Measurements from ENCODE around the gene HERC2. TPM values are rescaled to one million over a fixed set of nuclear protein-coding genes. Genes with fewer than 3 reads are reported as not detected.
"Not testable (repeated sequence)": the region's sequence is repeated elsewhere in the genome, so short reads cannot be mapped to it uniquely, and the experiment has no call there.

The HERC2 gene
- polyA plus RNA-seq, 1 donor, result 30.7 TPM

DNA sequence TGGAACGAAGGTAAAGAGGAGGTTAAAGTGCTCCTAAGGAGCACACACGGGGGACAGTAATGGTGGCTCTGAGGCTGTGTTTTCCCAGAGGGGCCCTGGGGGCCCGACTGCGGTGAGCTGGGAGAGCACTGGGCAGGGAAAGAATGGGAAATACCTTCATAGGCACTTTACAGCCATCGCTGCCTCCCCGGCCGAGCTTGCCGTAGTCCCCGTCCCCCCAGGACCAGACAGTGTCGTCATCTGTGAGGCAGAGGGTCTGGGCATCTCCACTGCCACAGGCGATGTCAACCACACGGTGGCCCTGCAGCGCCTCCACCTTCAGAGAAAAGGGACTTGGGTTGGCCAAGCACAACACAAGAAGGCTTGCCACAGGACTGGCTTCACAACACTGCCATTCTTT lies 190.0 kb downstream of the HERC2 start:
- DNase-seq (ENCODE audit: low read depth), result no peak

DNA sequence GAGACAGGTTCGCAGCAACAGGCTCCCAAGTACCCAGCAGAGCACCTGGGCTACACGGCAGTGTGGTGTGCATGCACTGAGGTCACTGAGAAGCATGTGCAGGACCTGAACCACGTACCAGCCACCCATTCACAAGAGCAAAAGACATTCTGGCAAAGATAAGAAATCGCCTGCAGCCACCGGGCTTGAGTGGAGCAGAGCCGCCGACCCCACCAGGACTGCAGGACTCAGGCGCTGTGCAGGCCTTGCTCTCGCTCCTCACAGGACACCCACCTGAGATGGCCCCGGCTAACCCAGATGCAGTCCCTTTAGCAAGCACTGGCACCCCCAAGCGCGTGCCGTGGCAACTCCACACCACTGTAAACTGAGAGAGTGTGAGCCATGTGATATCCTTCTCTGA lies 190.6 kb downstream of the HERC2 start:
- no peak for DNase-seq (ENCODE audit: low read depth)

GRCh38 chr15:28130651-28131050 lies 191.3 kb downstream of the HERC2 start:
- DNase-seq (ENCODE audit: low read depth), result no peak

GRCh38 chr15:28129231-28129848 lies 192.6 kb downstream of the HERC2 start:
- no peak for DNase-seq (ENCODE audit: low read depth)

DNA sequence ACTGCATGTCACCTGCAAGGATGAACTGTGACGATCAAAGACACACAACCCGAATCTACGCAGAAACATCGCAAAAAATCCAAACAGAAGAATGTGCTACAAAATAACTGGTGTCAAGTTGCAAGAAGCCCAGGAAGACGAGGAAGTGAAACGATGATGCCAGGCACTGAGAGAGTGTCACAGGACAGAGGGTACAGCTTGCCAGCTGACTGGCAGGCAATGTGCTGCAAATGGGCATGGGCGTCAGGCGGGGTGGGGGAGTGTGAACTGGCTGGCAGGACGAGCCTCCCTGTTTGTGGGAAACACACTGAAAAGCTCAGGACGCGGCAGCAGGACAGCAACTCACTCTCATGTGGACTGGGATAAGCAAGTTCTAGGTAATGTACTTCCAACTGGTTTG lies 193.9 kb downstream of the HERC2 start:
- DNase-seq (ENCODE audit: low read depth), result no peak

DNA sequence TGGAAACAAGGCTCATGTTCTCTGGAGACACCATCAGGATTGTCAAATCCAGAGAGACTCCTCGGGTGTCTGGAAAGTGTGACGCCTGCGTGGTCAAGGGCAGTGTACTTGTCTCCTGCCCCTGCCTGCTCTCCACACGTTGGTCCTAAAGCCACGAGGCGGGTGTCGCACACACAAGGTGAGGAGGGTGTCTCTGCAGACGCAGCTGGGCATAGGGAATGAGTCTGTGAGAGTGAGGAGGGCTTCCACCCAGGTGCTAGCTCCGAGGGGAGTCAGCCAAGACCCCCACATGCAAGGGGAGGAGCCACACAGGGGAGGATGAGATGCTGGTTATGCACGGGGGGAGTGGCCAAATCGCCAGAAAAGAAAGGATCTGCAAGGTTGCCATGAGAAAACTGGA lies 194.9 kb downstream of the HERC2 start:
- DNase-seq (ENCODE audit: low read depth), result no peak

- peak; percentile 29 for DNase-seq (ENCODE audit: low read depth)
Observed at GRCh38 chr15:28125673-28126651, 196.0 kb downstream of the HERC2 start.

- no peak for DNase-seq (ENCODE audit: low read depth)
Observed at GRCh38 chr15:28124841-28125240, 197.1 kb downstream of the HERC2 start.

- DNase-seq (ENCODE audit: low read depth), result no peak
Observed at GRCh38 chr15:28123408-28124023, 198.5 kb downstream of the HERC2 start.

DNA sequence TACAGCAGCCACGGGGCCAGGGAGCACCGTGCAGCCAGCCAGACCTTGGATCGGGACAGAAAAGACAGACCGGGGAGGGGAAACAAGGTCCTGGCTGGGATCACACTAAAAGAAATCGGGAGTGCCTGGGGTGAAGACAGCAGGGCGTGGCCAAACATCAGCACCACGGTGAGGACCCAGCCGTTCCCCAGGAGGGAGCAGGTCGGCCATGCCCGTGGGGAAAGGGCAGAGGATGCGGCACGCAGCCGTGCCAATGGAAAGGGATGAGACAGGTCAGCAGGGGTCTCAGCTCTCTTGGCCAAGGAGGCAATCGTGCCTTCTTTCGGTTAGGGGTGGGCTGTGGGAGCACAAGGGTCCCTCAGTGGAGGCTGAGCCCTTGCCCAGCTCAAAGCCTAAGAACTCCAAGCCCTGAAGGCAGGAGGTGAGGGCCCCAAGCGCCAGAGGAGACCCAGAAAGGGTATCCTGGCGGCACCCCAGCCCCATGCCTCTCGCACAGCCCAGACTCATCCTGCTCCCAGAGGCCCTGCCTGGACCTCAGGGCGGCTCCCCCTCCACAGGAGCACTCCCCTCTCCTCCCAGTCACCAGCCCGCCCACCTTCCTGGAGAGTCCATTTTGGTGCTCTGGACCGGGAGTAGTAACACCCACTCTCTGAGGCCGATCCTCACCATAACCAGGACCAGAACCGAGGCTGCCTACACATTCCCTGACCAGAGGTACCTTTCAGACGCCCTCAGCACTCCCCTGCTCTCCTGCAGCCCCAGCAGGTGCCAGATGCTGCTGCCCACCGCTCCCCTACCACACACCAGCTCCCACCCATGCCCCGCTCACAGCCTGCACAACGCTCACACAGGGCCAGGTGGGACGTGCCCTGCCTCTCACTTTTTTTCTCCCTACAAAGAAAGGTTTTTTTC lies 199.7 kb downstream of the HERC2 start:
- no peak for DNase-seq (ENCODE audit: low read depth)

- not testable (repeated sequence) for DNase-seq (ENCODE audit: low read depth)
Observed at GRCh38 chr15:28121577-28121976, 200.4 kb downstream of the HERC2 start.

DNA sequence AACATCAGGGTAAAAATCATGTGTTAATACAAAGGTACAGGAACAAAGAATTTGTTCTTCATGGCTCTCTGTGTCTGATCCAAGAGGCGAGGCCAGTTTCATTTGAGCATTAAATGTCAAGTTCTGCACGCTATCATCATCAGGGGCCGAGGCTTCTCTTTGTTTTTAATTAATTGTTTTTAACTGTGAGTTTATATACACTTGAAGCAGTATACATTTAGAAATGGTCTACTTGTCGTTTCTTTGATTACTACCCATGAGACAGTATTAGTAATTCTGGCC lies 201.7 kb downstream of the HERC2 start:
- no peak for DNase-seq (ENCODE audit: low read depth)

GRCh38 chr15:28118531-28118930 lies 203.4 kb downstream of the HERC2 start:
- no peak for DNase-seq (ENCODE audit: low read depth)

- DNase-seq (ENCODE audit: low read depth), result no peak
Observed at GRCh38 chr15:28118083-28118482, 203.9 kb downstream of the HERC2 start.

- DNase-seq (ENCODE audit: low read depth), result no peak
Observed at GRCh38 chr15:28117432-28117990, 204.5 kb downstream of the HERC2 start.

GRCh38 chr15:28116521-28117431 lies 205.2 kb downstream of the HERC2 start:
- no peak for DNase-seq (ENCODE audit: low read depth)

DNA sequence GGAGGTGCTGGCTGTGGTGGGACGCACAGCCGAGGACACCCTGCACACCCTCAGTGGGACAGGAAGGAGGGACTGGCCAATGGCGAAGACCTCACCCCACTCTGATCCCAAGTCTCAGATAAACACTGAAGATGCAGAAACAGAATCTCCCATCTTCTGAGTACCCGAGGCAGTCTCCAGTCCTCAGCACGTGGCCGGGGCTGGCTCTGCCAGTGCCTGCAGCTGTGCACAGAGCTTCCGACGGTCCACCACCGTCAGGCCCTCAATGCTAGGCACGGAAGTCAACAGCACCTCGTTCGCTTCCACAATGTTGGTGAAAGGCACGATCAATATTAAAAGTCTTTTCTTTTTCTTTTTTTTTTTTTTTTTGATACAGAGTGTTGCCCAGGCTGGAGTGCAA lies 206.1 kb downstream of the HERC2 start:
- DNase-seq (ENCODE audit: low read depth), result no peak

GRCh38 chr15:28114721-28115622 lies 207.0 kb downstream of the HERC2 start:
- DNase-seq (ENCODE audit: low read depth), result no peak

DNA sequence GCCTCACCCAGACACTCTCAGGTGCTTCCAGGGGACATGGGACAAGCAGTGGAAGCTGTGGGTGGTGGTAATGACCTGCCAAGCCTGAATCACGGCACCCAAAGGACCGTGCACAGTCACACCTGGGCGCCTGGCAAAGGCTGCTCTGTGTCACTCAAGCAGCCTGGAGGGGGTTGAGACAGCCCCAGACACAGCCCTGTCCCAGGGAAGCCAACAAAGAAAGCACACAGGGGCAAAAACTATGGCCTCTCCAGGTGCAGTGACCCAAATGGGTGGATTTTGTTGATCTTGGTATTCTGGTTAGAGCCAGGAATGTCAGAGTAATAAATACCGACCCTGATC lies 207.9 kb downstream of the HERC2 start:
- no peak for DNase-seq (ENCODE audit: low read depth)
